Inflammatory macrophage (primary cell): ENCODE data around the gene ACBD3.

Experiments
- DNase-seq, 2 donors: peaks; one replicate each; pipeline ENCODE4 v3.0.0-alpha.2; 2020 to 2022

The ACBD3 gene

GRCh38 chr1:226133504-226134123 is 52.9 kb downstream of the ACBD3 start:
- DNase-seq = no peak

DNA sequence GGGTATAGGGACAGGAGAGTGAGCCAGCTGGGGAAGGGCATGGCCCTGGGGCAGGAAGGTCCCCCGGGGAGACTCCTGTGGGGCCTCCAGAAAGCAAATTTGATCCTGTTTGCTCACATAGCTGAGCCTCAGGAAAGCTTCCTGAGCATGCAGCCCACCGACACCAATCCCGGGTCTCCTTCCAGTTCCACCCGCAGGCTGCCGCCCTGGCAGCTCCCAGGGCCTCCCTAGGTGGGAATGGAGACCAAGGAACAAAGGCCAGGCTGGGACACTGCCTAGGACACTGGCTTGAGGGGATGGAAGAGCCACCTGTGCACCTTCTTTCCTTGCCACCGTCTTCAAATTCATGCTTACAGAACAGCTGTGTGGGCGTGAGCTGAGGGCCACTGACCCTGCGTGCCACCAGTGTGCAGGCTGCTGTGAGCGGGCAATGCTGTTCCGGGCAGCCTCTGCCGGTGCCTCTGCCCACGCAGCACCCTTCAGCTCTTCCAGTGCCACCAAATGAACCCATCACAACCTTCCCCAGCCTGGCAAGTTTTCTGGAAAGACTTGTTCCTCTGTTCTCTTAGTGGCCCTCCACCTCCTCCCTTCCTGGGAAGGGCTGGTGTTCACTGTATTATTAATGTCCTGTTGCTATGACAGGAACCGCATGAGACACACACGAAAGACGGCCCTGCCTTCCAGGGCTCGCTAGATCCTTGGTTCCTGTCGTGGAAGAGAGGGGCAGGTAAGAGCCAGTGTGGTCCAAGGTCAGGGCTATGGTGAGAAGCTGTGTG is 53.6 kb downstream of the ACBD3 start:
- DNase-seq = no peak

GRCh38 chr1:226131639-226132038 is 54.9 kb downstream of the ACBD3 start:
- DNase-seq = no peak

- no peak for DNase-seq
These were observed 57.3 kb downstream of the ACBD3 start for GRCh38 chr1:226129230-226129629.

DNA sequence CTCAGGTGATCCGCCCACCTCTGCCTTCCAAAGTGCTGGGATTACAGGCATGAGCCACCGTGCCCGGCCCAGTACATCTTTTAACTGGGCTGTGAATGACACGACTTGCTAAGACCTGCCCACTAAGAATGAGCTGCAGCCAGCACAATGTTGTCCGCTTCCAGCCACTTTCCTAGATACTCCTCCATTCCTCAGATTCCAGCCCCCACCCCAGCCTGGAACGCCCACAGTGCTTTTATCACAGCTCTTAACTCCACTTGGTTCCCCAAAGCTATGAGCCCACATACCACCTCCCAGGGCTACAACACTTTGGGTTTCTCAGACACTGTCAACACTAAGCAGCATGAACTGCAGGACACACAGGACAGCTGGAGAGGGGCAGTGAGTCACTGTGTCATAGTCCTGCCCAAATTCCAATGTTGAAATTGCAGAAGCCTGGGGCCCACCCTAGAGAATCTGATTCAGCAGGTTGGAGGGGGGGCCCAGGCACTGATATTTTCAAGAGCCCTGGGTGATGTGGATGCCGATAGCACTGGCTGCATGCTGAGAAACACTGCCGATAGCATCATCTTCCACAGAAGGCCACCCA is 58.0 kb downstream of the ACBD3 start:
- no peak for DNase-seq

DNA sequence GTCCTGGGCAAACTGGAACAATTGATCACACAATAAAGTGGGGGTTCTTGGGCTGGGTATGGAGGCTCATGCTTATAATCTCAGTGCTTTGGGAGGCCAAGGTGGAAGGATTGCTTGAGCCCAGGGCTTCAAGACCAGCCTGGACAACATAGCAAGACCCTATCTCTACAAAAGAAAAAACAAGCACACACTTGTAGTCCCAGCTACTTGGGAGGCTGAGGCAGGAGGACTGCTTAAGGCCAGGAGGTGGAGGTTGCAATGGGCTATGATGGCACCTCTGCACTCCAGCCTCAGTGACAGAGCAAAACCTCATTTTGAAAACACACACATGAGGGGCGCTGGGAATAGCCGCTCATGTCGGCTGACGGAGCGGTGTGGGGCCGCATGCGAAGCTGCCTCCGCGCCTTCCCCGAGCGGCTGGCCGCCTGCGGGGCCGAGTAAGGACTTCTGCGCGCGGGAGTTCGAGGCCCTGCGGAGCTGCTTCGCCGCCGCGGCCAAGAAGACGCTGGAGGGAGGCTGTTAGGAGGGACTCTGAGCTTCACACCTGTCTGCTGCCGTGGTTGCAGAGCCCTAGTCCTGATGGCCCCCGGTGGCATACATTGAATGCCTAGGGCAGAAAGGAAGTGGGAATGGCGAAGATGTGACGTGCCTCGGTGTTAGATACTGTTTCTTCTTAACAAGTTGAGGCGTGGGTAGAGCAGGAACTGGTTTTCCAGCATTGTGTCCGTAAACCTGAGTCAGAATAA is 59.5 kb downstream of the ACBD3 start:
- no peak for DNase-seq

DNA sequence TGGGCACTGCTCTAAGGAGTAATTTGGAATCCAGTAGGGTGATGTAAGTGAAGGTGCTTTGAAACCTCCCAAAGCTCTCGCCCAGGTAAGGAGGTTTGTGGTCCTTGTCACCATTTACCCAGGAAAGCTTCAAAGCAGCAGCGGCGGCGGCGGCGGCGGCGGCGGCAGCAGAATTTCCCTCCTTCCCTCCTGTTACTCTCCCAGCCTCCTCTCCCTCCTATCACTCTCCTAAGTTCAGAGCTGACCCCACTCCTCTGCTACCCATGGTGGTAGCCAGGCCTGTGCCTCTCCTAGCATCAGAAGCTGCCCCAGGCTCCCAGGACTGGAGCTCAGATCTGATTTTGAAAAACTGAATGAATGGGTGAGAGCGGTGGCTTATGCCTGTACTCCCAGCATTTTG is 60.7 kb downstream of the ACBD3 start:
- DNase-seq = no peak

GRCh38 chr1:226125097-226125630 is 61.4 kb downstream of the ACBD3 start:
- peak; percentile 71 to 78 for DNase-seq

- no peak for DNase-seq
These were observed 62.7 kb downstream of the ACBD3 start for GRCh38 chr1:226123591-226124471.

DNA sequence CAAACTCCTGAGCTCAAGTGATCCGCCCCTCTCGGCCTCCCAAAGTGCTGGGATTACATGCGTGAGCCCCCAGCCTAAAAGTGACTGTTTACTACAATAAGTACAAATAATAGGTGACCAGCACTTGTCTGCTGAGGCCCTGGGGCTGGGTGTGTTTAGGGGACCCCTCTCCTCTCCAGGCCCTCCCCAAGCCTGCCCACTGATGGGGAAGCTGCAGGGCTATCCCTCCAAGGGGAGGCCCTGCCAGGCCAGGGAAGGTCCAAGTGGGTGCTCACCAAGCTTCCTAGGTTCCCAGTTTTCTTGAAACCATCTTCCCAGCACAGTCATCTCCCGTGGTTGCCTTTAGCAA is 63.4 kb downstream of the ACBD3 start:
- DNase-seq = no peak

- peak; percentile 51 to 58 for DNase-seq
These were observed 64.7 kb downstream of the ACBD3 start for GRCh38 chr1:226121587-226122400.

GRCh38 chr1:226121049-226121586 is 65.4 kb downstream of the ACBD3 start:
- DNase-seq = no peak

DNA sequence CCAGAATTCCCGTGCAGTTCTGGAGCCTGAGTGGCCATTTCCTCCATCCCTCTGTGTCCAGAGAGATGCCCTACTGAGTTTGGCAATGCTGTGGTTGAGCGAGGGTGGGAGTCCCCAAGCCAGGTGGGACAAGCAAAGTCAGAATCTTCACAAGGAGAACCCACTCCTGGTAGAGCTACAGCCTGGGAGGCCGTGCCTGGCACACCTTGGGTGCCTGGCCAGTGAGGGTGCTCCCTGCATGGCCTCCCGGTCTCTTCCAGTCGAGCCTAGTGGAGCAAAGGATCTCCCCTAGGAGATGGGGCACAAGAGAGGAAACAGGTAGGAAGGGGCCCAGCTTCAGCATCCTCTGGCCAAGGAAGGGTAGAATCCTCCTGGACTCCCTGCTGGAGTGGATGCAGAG is 66.1 kb downstream of the ACBD3 start:
- no peak for DNase-seq

DNA sequence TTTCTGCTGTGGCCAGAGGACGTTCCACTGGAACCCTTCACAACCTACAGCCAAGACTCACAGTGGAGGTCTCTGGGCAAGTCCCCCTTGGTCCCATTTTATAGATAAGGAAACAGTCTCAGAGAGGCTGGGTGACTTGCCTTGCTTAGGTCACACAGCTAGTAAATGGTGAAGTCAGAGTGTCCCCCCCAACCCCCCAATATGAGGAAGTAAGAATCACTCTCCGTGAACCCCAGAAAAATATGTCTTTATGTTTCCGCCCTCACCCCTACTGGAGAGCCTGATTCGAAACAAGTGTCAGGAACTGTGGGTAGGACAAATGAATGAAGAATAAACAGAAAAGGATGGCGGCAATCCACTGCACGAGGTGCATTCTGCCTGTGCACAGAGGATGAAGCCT is 67.4 kb downstream of the ACBD3 start:
- DNase-seq = no peak

DNA sequence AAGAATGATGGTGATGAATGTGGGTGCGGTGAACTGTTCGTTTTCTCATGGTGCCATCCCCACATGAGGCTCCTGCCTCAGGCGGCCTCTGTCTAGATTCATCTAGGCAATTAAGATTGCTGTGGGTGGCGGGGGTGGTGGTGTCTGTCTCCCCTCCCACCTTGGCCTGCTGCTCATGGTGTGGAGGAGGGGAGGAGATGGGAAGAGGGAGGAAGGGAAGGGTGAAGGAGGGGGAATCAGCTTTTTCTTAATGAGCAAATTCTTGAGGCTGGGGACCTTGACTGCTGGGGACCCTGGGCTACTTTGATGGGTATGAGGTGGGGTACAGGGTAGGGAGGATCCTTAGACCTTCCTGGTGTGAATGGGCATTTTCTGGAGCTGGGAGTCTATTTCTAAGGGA is 68.2 kb downstream of the ACBD3 start:
- DNase-seq = no peak

GRCh38 chr1:226117330-226117729 is 69.2 kb downstream of the ACBD3 start:
- no peak for DNase-seq

GRCh38 chr1:226116673-226117072 is 69.9 kb downstream of the ACBD3 start:
- DNase-seq = no peak

- DNase-seq = no peak
These were observed 73.9 kb downstream of the ACBD3 start for GRCh38 chr1:226112626-226113025.

DNA sequence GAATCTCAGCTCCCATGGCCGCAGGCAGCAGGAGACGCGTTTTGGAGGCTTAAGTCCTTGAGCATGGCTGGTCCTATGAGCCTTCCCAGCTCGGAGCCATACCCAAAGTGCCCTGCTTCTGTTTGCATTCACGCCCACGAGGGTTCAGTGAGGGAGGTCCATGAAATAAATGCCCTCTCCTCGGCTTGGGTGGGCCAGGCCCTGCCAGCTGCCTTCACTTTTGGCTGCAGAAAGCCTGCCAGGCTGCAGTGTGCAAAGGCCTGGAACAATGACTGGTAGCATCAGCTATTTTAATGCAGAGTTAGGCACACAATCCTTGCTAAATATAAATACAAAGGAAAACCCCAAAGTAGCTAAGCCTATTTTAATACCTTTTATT is 74.7 kb downstream of the ACBD3 start:
- no peak for DNase-seq

GRCh38 chr1:226111098-226111882 is 75.3 kb downstream of the ACBD3 start:
- DNase-seq = no peak
